Upper lobe of left lung (tissue), 6 donors: ENCODE measurements around the gene COL28A1. TPM values are rescaled to one million over a fixed set of nuclear protein-coding genes. Genes with fewer than 3 reads are reported as not detected.

Source experiments
- ATAC-seq, 2 donors: fragments of 200-7000 bp; cut with Tn5 transposase; one replicate each; pipeline ENCODE4 v1.9.1; 2022; ENCODE audit warnings: mild to moderate bottlenecking in 2 of 2, moderate library complexity in 2 of 2; ENCODE audit not compliant: low FRiP score in 2 of 2
- DNase-seq, 2 donors: peaks; one replicate each; pipeline ENCODE4 v3.0.0-alpha.2; 2019 to 2020
- H3K27ac ChIP-seq, 4 donors: fragments of 200-600 bp; sonication (generic); one replicate each; pipeline ENCODE4 v1.5.1; 2016 to 2019
- H3K27me3 ChIP-seq, 4 donors: fragments of 200-600 bp; sonication (generic); one replicate each; pipeline ENCODE4 v1.5.1; 2017 to 2019
- H3K36me3 ChIP-seq, 4 donors: fragments of 200-600 bp; sonication (generic); one replicate each; pipeline ENCODE4 v1.5.1; 2016 to 2019
- H3K4me1 ChIP-seq, 4 donors: fragments of 200-600 bp; sonication (generic); one replicate each; pipeline ENCODE4 v1.5.1; 2018 to 2019
- H3K4me3 ChIP-seq, 4 donors: fragments of 200-600 bp; sonication (generic); one replicate each; pipeline ENCODE4 v1.5.1; 2017 to 2019; ENCODE audit warnings: mild to moderate bottlenecking in 2 of 4, moderate library complexity in 1 of 4
- H3K9me3 ChIP-seq, 4 donors: fragments of 200-600 bp; sonication (generic); one replicate each; pipeline ENCODE4 v1.5.1; 2018 to 2019
- CTCF ChIP-seq, 6 experiments: fragments of 450-650 bp in 4 of 6; fragments of 200-600 bp in 2 of 6; sonication (generic) in 2 of 6; IDR thresholded peaks; one replicate each; pipeline ENCODE4 v1.5.1; 2016 to 2019; ENCODE audit warnings: antibody characterized with exemption in 6 of 6
- EP300 ChIP-seq, 4 donors: sonication (generic); formaldehyde crosslinking; IDR thresholded peaks; one replicate each; pipeline ENCODE4 v1.5.1; 2017; ENCODE audit warnings: antibody characterized with exemption in 4 of 4, control low read depth in 2 of 4
- POLR2A ChIP-seq, 4 donors: fragments of 450-650 bp; IDR thresholded peaks; one replicate each; pipeline ENCODE4 v1.5.1; 2016 to 2017; ENCODE audit warnings: antibody characterized with exemption in 4 of 4, mild to moderate bottlenecking in 2 of 4
- POLR2AphosphoS5 ChIP-seq, 2 donors: sonication (generic); formaldehyde crosslinking; IDR thresholded peaks; one replicate each; pipeline ENCODE4 v1.5.1; 2017; ENCODE audit warnings: antibody characterized with exemption in 2 of 2
- WGBS, 2 donors: methylation state at CpG; one replicate each; pipeline ENCODE4 v1.1.5; 2017 to 2018; 5-methylcytosine and 5-hydroxymethylcytosine counted together
- total RNA-seq, 6 donors: library from RNA; depleted of rRNA in 4 of 6; stranded (reverse); fragments of >200 nt in 4 of 6; gene quantifications; one replicate each; pipeline versions ENCODE4 v1.1.0 to v1.2.1, GENCODE V29; 2016 to 2021
- donor health status: DM: no; HTN: no; CAD: no; lungs with moderate emphysema.
- donor health status: DM: no; HTN: yes; CAD: no; lungs with severe emphysema.

COL28A1 gene
- total RNA-seq, 6 donors from 2014 or later, result 1.5 to 14.7 (median 4.3) TPM

- no peak overlapping the region for H3K27ac ChIP-seq
- DNase-seq (no peak), ATAC-seq (no peak)
- peaks cover 0 to 3% (median 1%) of the 10 kb centered on the region in 4 donors for H3K9me3 ChIP-seq
- H3K27me3 ChIP-seq, result no peaks in the 10 kb centered on the region
- WGBS, 2 donors, result 79 to 86% methylated on average over 3 of the region's 3 CpGs
- TF ChIP-seq EP300 (IDR thresholded peaks at IDR 0.05), result no peak
- no peak for TF ChIP-seq CTCF (IDR thresholded peaks at IDR 0.05)
- no peak for TF ChIP-seq POLR2A (IDR thresholded peaks at IDR 0.05)
- TF ChIP-seq POLR2AphosphoS5 (IDR thresholded peaks at IDR 0.05), result no peak
- H3K4me1 ChIP-seq, result no peaks in the 10 kb centered on the region
- H3K36me3 ChIP-seq, result no peaks in the 10 kb centered on the region
- H3K4me3 ChIP-seq, result no peak overlapping the region
These were observed 44.6 kb downstream of the COL28A1 start for GRCh38 chr7:7491044-7491443.

GRCh38 chr7:7490003-7490402, 45.7 kb downstream of the COL28A1 start:
- ATAC-seq, result no peak
- Histone ChIP-seq H3K27ac (no peak overlapping the region), H3K27me3 (no peaks in the 10 kb centered on the region), H3K4me1 (no peaks in the 10 kb centered on the region), H3K9me3 (peaks cover 0 to 3% (median 1%) of the 10 kb centered on the region in 4 donors), H3K4me3 (no peak overlapping the region), H3K36me3 (no peaks in the 10 kb centered on the region)
- WGBS, 2 donors, result 60 to 66% methylated on average over 2 of the region's 2 CpGs
- DNase-seq, result no peak
- TF ChIP-seq POLR2A (IDR thresholded peaks at IDR 0.05), result no peak
- TF ChIP-seq POLR2AphosphoS5 (IDR thresholded peaks at IDR 0.05), result no peak
- no peak for TF ChIP-seq CTCF (IDR thresholded peaks at IDR 0.05)
- no peak for TF ChIP-seq EP300 (IDR thresholded peaks at IDR 0.05)

- ATAC-seq (no peak), DNase-seq (no peak)
- no peaks in the 10 kb centered on the region for H3K4me1 ChIP-seq
- no peak overlapping the region for H3K4me3 ChIP-seq
- no peak for TF ChIP-seq POLR2A (IDR thresholded peaks at IDR 0.05)
- 85 to 95% methylated on average over 2 of the region's 2 CpGs for WGBS, 2 donors
- peaks cover 0 to 3% (median 1%) of the 10 kb centered on the region in 4 donors for H3K9me3 ChIP-seq
- H3K36me3 ChIP-seq, result no peaks in the 10 kb centered on the region
- no peak overlapping the region for H3K27ac ChIP-seq
- no peaks in the 10 kb centered on the region for H3K27me3 ChIP-seq
These were observed 46.1 kb downstream of the COL28A1 start for GRCh38 chr7:7489546-7489945.

DNA sequence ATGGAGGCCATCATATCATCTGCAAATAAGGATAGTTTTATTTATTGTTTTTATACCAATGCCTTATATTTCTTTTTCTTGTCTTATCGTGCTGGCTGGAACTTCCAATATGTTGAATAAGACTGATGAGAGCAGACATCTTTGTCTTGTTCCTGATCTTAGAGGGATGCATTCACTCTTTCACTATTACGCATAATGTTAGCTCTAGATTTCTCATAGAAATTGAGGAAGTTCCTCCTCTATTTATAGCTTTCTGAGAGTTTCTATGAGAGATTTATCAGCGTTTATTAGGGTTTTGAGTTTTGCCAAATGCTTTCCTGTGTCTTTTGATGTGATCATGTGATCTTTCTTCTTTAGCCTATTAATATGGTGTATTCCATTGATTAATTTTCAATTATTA, 49.3 kb downstream of the COL28A1 start:
- peaks cover 0 to 8% (median 1%) of the 10 kb centered on the region in 4 donors for H3K9me3 ChIP-seq
- H3K27me3 ChIP-seq, result no peaks in the 10 kb centered on the region
- no peaks in the 10 kb centered on the region for H3K36me3 ChIP-seq
- no peak overlapping the region for H3K4me3 ChIP-seq
- 82 to 90% methylated on average over 3 of the region's 3 CpGs for WGBS, 2 donors
- no peak overlapping the region for H3K27ac ChIP-seq
- DNase-seq (no peak), ATAC-seq (no peak)
- H3K4me1 ChIP-seq, result no peaks in the 10 kb centered on the region
- TF ChIP-seq POLR2A (IDR thresholded peaks at IDR 0.05) (no peak), EP300 (IDR thresholded peaks at IDR 0.05) (no peak), POLR2AphosphoS5 (IDR thresholded peaks at IDR 0.05) (no peak), CTCF (IDR thresholded peaks at IDR 0.05) (no peak)

DNA sequence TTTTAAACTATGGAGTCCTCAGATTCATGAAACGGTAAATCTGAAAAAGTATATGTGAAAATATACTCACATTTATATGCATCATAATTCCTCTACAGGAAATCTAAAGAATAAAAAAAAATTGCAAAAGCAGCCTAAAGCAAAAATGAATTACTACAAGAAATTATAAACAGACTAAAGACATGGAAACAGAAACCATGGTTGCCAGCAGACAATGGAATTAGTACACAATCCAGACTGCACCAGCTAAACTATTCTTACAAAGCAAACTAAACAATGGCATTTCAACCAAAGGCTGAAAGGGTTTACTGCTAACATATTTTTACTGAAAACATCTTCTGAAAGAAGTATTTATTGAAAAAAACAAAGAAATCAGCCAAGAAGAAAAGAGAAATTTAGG, 51.6 kb downstream of the COL28A1 start:
- H3K9me3 ChIP-seq, result peaks cover 0 to 8% (median 1%) of the 10 kb centered on the region in 4 donors
- H3K4me1 ChIP-seq, result no peaks in the 10 kb centered on the region
- no peaks in the 10 kb centered on the region for H3K36me3 ChIP-seq
- no peak for DNase-seq
- H3K4me3 ChIP-seq, result no peak overlapping the region
- no peak for TF ChIP-seq POLR2A (IDR thresholded peaks at IDR 0.05)
- TF ChIP-seq EP300 (IDR thresholded peaks at IDR 0.05), result no peak
- no peak for TF ChIP-seq POLR2AphosphoS5 (IDR thresholded peaks at IDR 0.05)
- TF ChIP-seq CTCF (IDR thresholded peaks at IDR 0.05), result no peak
- 94 to 97% methylated on average over 1 of the region's 1 CpG for WGBS, 2 donors
- no peaks in the 10 kb centered on the region for H3K27me3 ChIP-seq
- no peak overlapping the region for H3K27ac ChIP-seq
- ATAC-seq, result no peak
